ENCODE data around the gene TBXAS1. TPM values are rescaled to one million over a fixed set of nuclear protein-coding genes. Genes with fewer than 3 reads are reported as not detected.

The TBXAS1 gene
- total RNA-seq, 2 experiments from 2014 or later, result 4.8 to 5.3 TPM

GRCh38 chr7:139808846-139809442 is 20.1 kb upstream of the TBXAS1 start:
- H3K4me3 Mint-ChIP-seq, result no peak overlapping the region
- H3K27ac Mint-ChIP-seq, result no peak overlapping the region
- intact Hi-C loops (cut with micrococcal nuclease), result no loop called here
- peaks cover 6% of the 10 kb centered on the region for H3K27me3 Mint-ChIP-seq
- POLR2A ChIA-PET, result no interaction called here
- no peak for DNase-seq
- H3K9me3 Mint-ChIP-seq, result peaks cover 8% of the 10 kb centered on the region
- H3K4me1 Mint-ChIP-seq (ENCODE audit: low read depth), result no peaks in the 10 kb centered on the region
- H3K36me3 Mint-ChIP-seq, result no peaks in the 10 kb centered on the region
- CTCF ChIA-PET, result interaction anchor here (0.6 kb wide), 1 partner anchor 9 kb away, joined by 4 read pairs; no protein-coding TSS in a partner anchor

GRCh38 chr7:139811066-139811465 is 18.0 kb upstream of the TBXAS1 start:
- Mint-ChIP-seq H3K27me3 (peaks cover 6% of the 10 kb centered on the region), H3K4me3 (no peak overlapping the region), H3K27ac (no peak overlapping the region), H3K9me3 (peaks cover 4% of the 10 kb centered on the region), H3K4me1 (ENCODE audit: low read depth) (no peaks in the 10 kb centered on the region), H3K36me3 (no peaks in the 10 kb centered on the region)
- intact Hi-C loops (cut with micrococcal nuclease), result no loop called here
- CTCF ChIA-PET, result interaction anchor here (0.7 kb wide), 1 partner anchor 105 kb away, joined by 3 read pairs; no protein-coding TSS in a partner anchor
- no peak for DNase-seq
- POLR2A ChIA-PET, result no interaction called here

GRCh38 chr7:139813151-139813550 is 15.9 kb upstream of the TBXAS1 start:
- H3K36me3 Mint-ChIP-seq, result no peaks in the 10 kb centered on the region
- peaks cover 13% of the 10 kb centered on the region for H3K9me3 Mint-ChIP-seq
- ChIA-PET POLR2A (no interaction called here), CTCF (no interaction called here)
- H3K4me3 Mint-ChIP-seq, result no peak overlapping the region
- no peak for DNase-seq
- H3K27me3 Mint-ChIP-seq, result peaks cover 3% of the 10 kb centered on the region
- H3K4me1 Mint-ChIP-seq (ENCODE audit: low read depth), result no peaks in the 10 kb centered on the region
- H3K27ac Mint-ChIP-seq, result no peak overlapping the region
- intact Hi-C loops (cut with micrococcal nuclease), result no loop called here

GRCh38 chr7:139813689-139814088 is 15.4 kb upstream of the TBXAS1 start:
- ChIA-PET POLR2A (no interaction called here), CTCF (no interaction called here)
- Mint-ChIP-seq H3K36me3 (no peaks in the 10 kb centered on the region), H3K9me3 (peaks cover 13% of the 10 kb centered on the region), H3K4me3 (no peak overlapping the region), H3K27ac (no peak overlapping the region), H3K4me1 (ENCODE audit: low read depth) (no peaks in the 10 kb centered on the region), H3K27me3 (peaks cover under 1% of the 10 kb centered on the region)
- no peak for DNase-seq
- intact Hi-C loops (cut with micrococcal nuclease), result no loop called here

GRCh38 chr7:139817249-139817648 is 11.8 kb upstream of the TBXAS1 start:
- Mint-ChIP-seq H3K9me3 (peaks cover 13% of the 10 kb centered on the region), H3K36me3 (no peaks in the 10 kb centered on the region), H3K27ac (no peak overlapping the region), H3K4me1 (ENCODE audit: low read depth) (no peaks in the 10 kb centered on the region), H3K27me3 (no peaks in the 10 kb centered on the region), H3K4me3 (no peak overlapping the region)
- intact Hi-C loops (cut with micrococcal nuclease), result no loop called here
- POLR2A ChIA-PET, result no interaction called here
- DNase-seq, result no peak
- CTCF ChIA-PET, result interaction anchor here (0.5 kb wide), 1 partner anchor 8 kb away, joined by 4 read pairs; no protein-coding TSS in a partner anchor

- no peaks in the 10 kb centered on the region for H3K36me3 Mint-ChIP-seq
- peak; percentile 33 for DNase-seq
- intact Hi-C loops (cut with micrococcal nuclease), result no loop called here
- ChIA-PET POLR2A (no interaction called here), CTCF (no interaction called here)
- peaks cover 13% of the 10 kb centered on the region for H3K9me3 Mint-ChIP-seq
- no peaks in the 10 kb centered on the region for H3K4me1 Mint-ChIP-seq (ENCODE audit: low read depth)
- no peak overlapping the region for H3K27ac Mint-ChIP-seq
- H3K27me3 Mint-ChIP-seq, result no peaks in the 10 kb centered on the region
- no peak overlapping the region for H3K4me3 Mint-ChIP-seq
Measured at GRCh38 chr7:139820089-139820488, 9.0 kb upstream of the TBXAS1 start.

- ChIA-PET POLR2A (no interaction called here), CTCF (no interaction called here)
- no peak overlapping the region for H3K27ac Mint-ChIP-seq
- H3K36me3 Mint-ChIP-seq, result no peaks in the 10 kb centered on the region
- no peak overlapping the region for H3K4me3 Mint-ChIP-seq
- H3K27me3 Mint-ChIP-seq, result peaks cover 1% of the 10 kb centered on the region
- no peaks in the 10 kb centered on the region for H3K4me1 Mint-ChIP-seq (ENCODE audit: low read depth)
- intact Hi-C loops (cut with micrococcal nuclease), result no loop called here
- H3K9me3 Mint-ChIP-seq, result peaks cover 7% of the 10 kb centered on the region
- DNase-seq, result no peak
Measured at GRCh38 chr7:139821349-139822105, 7.5 kb upstream of the TBXAS1 start.

GRCh38 chr7:139822855-139823254 is 6.2 kb upstream of the TBXAS1 start:
- CTCF ChIA-PET, result no interaction called here
- intact Hi-C loops (cut with micrococcal nuclease), result no loop called here

GRCh38 chr7:139823959-139824521 is 5.0 kb upstream of the TBXAS1 start:
- Mint-ChIP-seq H3K4me1 (ENCODE audit: low read depth) (peaks cover 7% of the 10 kb centered on the region), H3K4me3 (no peak overlapping the region), H3K27ac (no peak overlapping the region), H3K9me3 (no peaks in the 10 kb centered on the region), H3K27me3 (peaks cover 4% of the 10 kb centered on the region), H3K36me3 (no peaks in the 10 kb centered on the region)
- CTCF ChIA-PET, result interaction anchor here (0.6 kb wide), 1 partner anchor 253 kb away, joined by 4 read pairs; no protein-coding TSS in a partner anchor
- intact Hi-C loops (cut with micrococcal nuclease), result no loop called here
- POLR2A ChIA-PET, result no interaction called here
- no peak for DNase-seq

More at GRCh38 chr7:139822855-139823254, 6.2 kb upstream of the TBXAS1 start:
- no peak overlapping the region for H3K27ac Mint-ChIP-seq
- no peak overlapping the region for H3K4me3 Mint-ChIP-seq
- no peaks in the 10 kb centered on the region for H3K9me3 Mint-ChIP-seq
- H3K4me1 Mint-ChIP-seq (ENCODE audit: low read depth), result no peaks in the 10 kb centered on the region
- H3K27me3 Mint-ChIP-seq, result peaks cover 4% of the 10 kb centered on the region
- POLR2A ChIA-PET, result interaction anchor here (0.5 kb wide), 1 partner anchor 12 kb away, joined by 3 read pairs; no protein-coding TSS in a partner anchor
- no peak for DNase-seq
- no peaks in the 10 kb centered on the region for H3K36me3 Mint-ChIP-seq

- CTCF ChIA-PET, result interaction anchor here (2.8 kb wide), 1 partner anchor 179 kb away, joined by 19 read pairs; no protein-coding TSS in a partner anchor
- intact Hi-C loops (cut with micrococcal nuclease), result loop anchor here (5.0 kb wide), 2 partner anchors 52 to 177 kb away; no protein-coding TSS in a partner anchor
Measured at GRCh38 chr7:139825666-139826290, 3.3 kb upstream of the TBXAS1 start.

GRCh38 chr7:139827042-139827441 is 2.0 kb upstream of the TBXAS1 start:
- no peak overlapping the region for H3K27ac Mint-ChIP-seq
- H3K4me3 Mint-ChIP-seq, result no peak overlapping the region
- DNase-seq, result peak; percentile 18
- H3K27me3 Mint-ChIP-seq, result peaks cover 4% of the 10 kb centered on the region
- POLR2A ChIA-PET, result interaction anchor here (0.6 kb wide), 1 partner anchor 471 kb away, joined by 4 read pairs; no protein-coding TSS in a partner anchor
- no peaks in the 10 kb centered on the region for H3K36me3 Mint-ChIP-seq
- intact Hi-C loops (cut with micrococcal nuclease), result loop anchor here (1.0 to 5.0 kb wide), 3 partner anchors 50 to 181 kb away; no protein-coding TSS in a partner anchor
- H3K9me3 Mint-ChIP-seq, result no peaks in the 10 kb centered on the region
- H3K4me1 Mint-ChIP-seq (ENCODE audit: low read depth), result peaks cover 28% of the 10 kb centered on the region
- CTCF ChIA-PET, result interaction anchor here (2.8 kb wide), 1 partner anchor 181 kb away, joined by 19 read pairs; no protein-coding TSS in a partner anchor

More at GRCh38 chr7:139825666-139826290, 3.3 kb upstream of the TBXAS1 start:
- H3K4me3 Mint-ChIP-seq, result no peak overlapping the region
- no peak overlapping the region for H3K27ac Mint-ChIP-seq
- H3K36me3 Mint-ChIP-seq, result no peaks in the 10 kb centered on the region
- H3K9me3 Mint-ChIP-seq, result no peaks in the 10 kb centered on the region
- H3K4me1 Mint-ChIP-seq (ENCODE audit: low read depth), result peaks cover 22% of the 10 kb centered on the region
- DNase-seq, result no peak
- POLR2A ChIA-PET, result no interaction called here
- H3K27me3 Mint-ChIP-seq, result peaks cover 4% of the 10 kb centered on the region

- H3K4me1 Mint-ChIP-seq (ENCODE audit: low read depth), result peaks cover 28% of the 10 kb centered on the region
- POLR2A ChIA-PET, result no interaction called here
- peaks cover 4% of the 10 kb centered on the region for H3K36me3 Mint-ChIP-seq
- CTCF ChIA-PET, result interaction anchor here (2.8 kb wide), 1 partner anchor 182 kb away, joined by 19 read pairs; no protein-coding TSS in a partner anchor
- DNase-seq, result no peak
- H3K27ac Mint-ChIP-seq, result peak overlapping the region; percentile 25
- intact Hi-C loops (cut with micrococcal nuclease), result loop anchor here (5.0 kb wide), 2 partner anchors 49 to 174 kb away; no protein-coding TSS in a partner anchor
- H3K27me3 Mint-ChIP-seq, result peaks cover 4% of the 10 kb centered on the region
- H3K4me3 Mint-ChIP-seq, result no peak overlapping the region
- H3K9me3 Mint-ChIP-seq, result peaks cover 4% of the 10 kb centered on the region
Measured at GRCh38 chr7:139828446-139828845, 618 bp upstream of the TBXAS1 start.

Data from activated CD4-positive, alpha-beta memory T cell treated with anti-CD3 and anti-CD28 coated beads for 36 hours (primary cell).